ENCODE data around the gene PRADC1. TPM values are rescaled to one million over a fixed set of nuclear protein-coding genes. Genes with fewer than 3 reads are reported as not detected.
A peak's percentile ranks its signal among the peaks of the same experiment; 100 is the strongest.

Gene PRADC1
- total RNA-seq (ENCODE audit: low replicate concordance): 3.9 and 8.2 TPM in 2 replicates

- Histone ChIP-seq H3F3A (ENCODE audit: low read depth) (peaks cover 19% of the 10 kb centered on the region), H3K9me3 (ENCODE audit: low read depth) (no peaks in the 10 kb centered on the region), H2AFZ (replicated peaks) (peak within 1 kb of the TSS; percentile 70), H3K4me3 (peak within 1 kb of the TSS; percentile 86), H3K27ac (peak within 1 kb of the TSS; percentile 23), H3K27me3 (no peaks in the 10 kb centered on the region), H3K4me2 (peak within 1 kb of the TSS; percentile 93), H3K9ac (peak within 1 kb of the TSS; percentile 22), H3K4me1 (peaks cover 17% of the 10 kb centered on the region), H4K20me1 (ENCODE audit: low read depth) (peaks cover 39% of the 10 kb centered on the region), H3K79me2 (ENCODE audit: low read depth) (peaks cover 43% of the 10 kb centered on the region), H3K36me3 (no peaks in the 10 kb centered on the region)
- Mint-ChIP-seq H3K27me3 (ENCODE audit: insufficient read depth, low read depth) (peaks cover 4% of the 10 kb centered on the region), H3K27ac (peak within 1 kb of the TSS; percentile 98), H3K4me1 (peaks cover 28% of the 10 kb centered on the region), H3K36me3 (no peaks in the 10 kb centered on the region), H3K9me3 (no peaks in the 10 kb centered on the region), H3K4me3 (peak within 1 kb of the TSS; percentile 99)
- TF ChIP-seq EZH2 (IDR thresholded peaks at IDR 0.05) (no peak), EZH2phosphoT487 (IDR thresholded peaks at IDR 0.05) (peak; percentile 7), CTCF (IDR thresholded peaks at IDR 0.05) (no peak)
- peak; percentile 99 for DNase-seq (ENCODE audit: low spot score)
Measured at GRCh38 chr2:73233154-73233931, at the start of gene PRADC1. PRADC1 (minus strand) TSS chr2:73233239; CDS start chr2:73233160, 79 bp downstream.

- no peak overlapping the region for H3K4me3 Mint-ChIP-seq
- no peak for DNase-seq (ENCODE audit: low spot score)
- H3K4me1 ChIP-seq: peaks cover 14% of the 10 kb centered on the region
- no peaks in the 10 kb centered on the region for H3K9me3 ChIP-seq (ENCODE audit: low read depth)
- peaks cover 17% of the 10 kb centered on the region for H3K27me3 Mint-ChIP-seq (ENCODE audit: insufficient read depth, low read depth)
- no peak for TF ChIP-seq EZH2 (IDR thresholded peaks at IDR 0.05)
- TF ChIP-seq EZH2phosphoT487 (IDR thresholded peaks at IDR 0.05): no peak
- TF ChIP-seq CTCF (IDR thresholded peaks at IDR 0.05): no peak
- no peaks in the 10 kb centered on the region for H3K36me3 Mint-ChIP-seq
- H2AFZ ChIP-seq (replicated peaks): no peak overlapping the region
- no peak overlapping the region for H3K4me2 ChIP-seq
- peaks cover 17% of the 10 kb centered on the region for H3K79me2 ChIP-seq (ENCODE audit: low read depth)
- peaks cover 8% of the 10 kb centered on the region for H3K4me1 Mint-ChIP-seq
- no peak overlapping the region for H3K27ac Mint-ChIP-seq
- peaks cover 21% of the 10 kb centered on the region for H3F3A ChIP-seq (ENCODE audit: low read depth)
- H3K27ac ChIP-seq: no peak overlapping the region
- no peaks in the 10 kb centered on the region for H3K9me3 Mint-ChIP-seq
- no peak overlapping the region for H3K9ac ChIP-seq
- peaks cover 17% of the 10 kb centered on the region for H3K27me3 ChIP-seq
- no peaks in the 10 kb centered on the region for H3K36me3 ChIP-seq
- H3K4me3 ChIP-seq: no peak overlapping the region
- H4K20me1 ChIP-seq (ENCODE audit: low read depth): peaks cover 28% of the 10 kb centered on the region
Measured at GRCh38 chr2:73281244-73281643, 48.2 kb upstream of the PRADC1 start.

- Mint-ChIP-seq H3K36me3 (no peaks in the 10 kb centered on the region), H3K27ac (no peak overlapping the region), H3K27me3 (ENCODE audit: insufficient read depth, low read depth) (peaks cover 6% of the 10 kb centered on the region), H3K4me3 (no peak overlapping the region), H3K4me1 (peaks cover 3% of the 10 kb centered on the region), H3K9me3 (no peaks in the 10 kb centered on the region)
- peaks cover 28% of the 10 kb centered on the region for H4K20me1 ChIP-seq (ENCODE audit: low read depth)
- DNase-seq (ENCODE audit: low spot score): peak; percentile 15
- H3K4me1 ChIP-seq: peaks cover 11% of the 10 kb centered on the region
- no peak overlapping the region for H3K4me3 ChIP-seq
- no peaks in the 10 kb centered on the region for H3K9me3 ChIP-seq (ENCODE audit: low read depth)
- peaks cover 3% of the 10 kb centered on the region for H3K27me3 ChIP-seq
- no peaks in the 10 kb centered on the region for H3K36me3 ChIP-seq
- H3K4me2 ChIP-seq: no peak overlapping the region
- TF ChIP-seq CTCF (IDR thresholded peaks at IDR 0.05) (no peak), EZH2 (IDR thresholded peaks at IDR 0.05) (no peak), EZH2phosphoT487 (IDR thresholded peaks at IDR 0.05) (no peak)
- H2AFZ ChIP-seq (replicated peaks): no peak overlapping the region
- H3K27ac ChIP-seq: no peak overlapping the region
- peaks cover 17% of the 10 kb centered on the region for H3K79me2 ChIP-seq (ENCODE audit: low read depth)
- H3F3A ChIP-seq (ENCODE audit: low read depth): peaks cover 12% of the 10 kb centered on the region
- no peak overlapping the region for H3K9ac ChIP-seq
Measured at GRCh38 chr2:73279852-73280251, 46.8 kb upstream of the PRADC1 start.
